Measurements from ENCODE around the gene MAL.

DNA sequence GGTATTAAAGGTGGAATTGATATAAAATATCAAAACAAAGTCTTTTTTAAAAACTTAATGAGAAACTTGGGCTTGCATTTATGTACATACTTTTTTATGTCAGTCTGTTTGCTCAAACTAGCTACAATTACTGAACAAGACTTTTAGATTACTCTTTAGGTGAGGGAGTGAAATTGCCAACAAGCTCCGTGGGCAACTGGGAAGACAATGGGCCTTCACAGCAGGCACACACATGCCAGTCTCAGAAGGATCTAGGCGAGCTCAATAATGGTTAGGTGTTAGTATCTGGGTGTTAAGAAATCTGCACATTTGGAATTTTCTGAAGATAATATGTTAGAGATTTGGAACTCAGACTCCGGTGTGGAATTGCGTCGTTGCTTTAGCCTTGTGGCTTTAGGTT, 23.0 kb upstream of the MAL start:
- TF ChIP-seq, protein P1, sequence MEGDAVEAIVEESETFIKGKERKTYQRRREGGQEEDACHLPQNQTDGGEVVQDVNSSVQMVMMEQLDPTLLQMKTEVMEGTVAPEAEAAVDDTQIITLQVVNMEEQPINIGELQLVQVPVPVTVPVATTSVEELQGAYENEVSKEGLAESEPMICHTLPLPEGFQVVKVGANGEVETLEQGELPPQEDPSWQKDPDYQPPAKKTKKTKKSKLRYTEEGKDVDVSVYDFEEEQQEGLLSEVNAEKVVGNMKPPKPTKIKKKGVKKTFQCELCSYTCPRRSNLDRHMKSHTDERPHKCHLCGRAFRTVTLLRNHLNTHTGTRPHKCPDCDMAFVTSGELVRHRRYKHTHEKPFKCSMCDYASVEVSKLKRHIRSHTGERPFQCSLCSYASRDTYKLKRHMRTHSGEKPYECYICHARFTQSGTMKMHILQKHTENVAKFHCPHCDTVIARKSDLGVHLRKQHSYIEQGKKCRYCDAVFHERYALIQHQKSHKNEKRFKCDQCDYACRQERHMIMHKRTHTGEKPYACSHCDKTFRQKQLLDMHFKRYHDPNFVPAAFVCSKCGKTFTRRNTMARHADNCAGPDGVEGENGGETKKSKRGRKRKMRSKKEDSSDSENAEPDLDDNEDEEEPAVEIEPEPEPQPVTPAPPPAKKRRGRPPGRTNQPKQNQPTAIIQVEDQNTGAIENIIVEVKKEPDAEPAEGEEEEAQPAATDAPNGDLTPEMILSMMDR (IDR thresholded peaks at IDR 0.05), result no peak
- no peak for TF ChIP-seq ZFX (IDR thresholded peaks at IDR 0.05; ENCODE audit: borderline replicate concordance)
